ENCODE results near the gene COX7A1.

DNA sequence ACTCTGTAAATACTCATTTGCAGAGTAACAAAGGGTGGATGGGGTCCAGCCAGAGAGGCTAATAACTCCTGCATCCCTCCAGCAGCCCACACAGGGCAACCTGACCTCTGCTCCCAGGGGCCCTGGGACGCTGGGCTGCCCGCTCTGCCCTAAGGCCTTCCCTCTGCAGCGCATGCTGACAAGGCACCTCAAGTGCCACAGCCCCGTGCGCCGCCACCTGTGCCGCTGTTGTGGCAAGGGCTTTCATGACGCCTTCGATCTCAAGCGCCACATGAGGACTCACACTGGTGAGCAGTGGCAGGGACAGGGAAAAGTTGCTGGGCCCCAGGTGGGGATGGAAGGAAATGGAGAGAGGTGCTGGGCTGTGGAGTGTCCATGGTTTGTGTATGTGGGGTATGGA, 39.6 kb downstream of the COX7A1 start:
- TF ChIP-seq, protein P1, sequence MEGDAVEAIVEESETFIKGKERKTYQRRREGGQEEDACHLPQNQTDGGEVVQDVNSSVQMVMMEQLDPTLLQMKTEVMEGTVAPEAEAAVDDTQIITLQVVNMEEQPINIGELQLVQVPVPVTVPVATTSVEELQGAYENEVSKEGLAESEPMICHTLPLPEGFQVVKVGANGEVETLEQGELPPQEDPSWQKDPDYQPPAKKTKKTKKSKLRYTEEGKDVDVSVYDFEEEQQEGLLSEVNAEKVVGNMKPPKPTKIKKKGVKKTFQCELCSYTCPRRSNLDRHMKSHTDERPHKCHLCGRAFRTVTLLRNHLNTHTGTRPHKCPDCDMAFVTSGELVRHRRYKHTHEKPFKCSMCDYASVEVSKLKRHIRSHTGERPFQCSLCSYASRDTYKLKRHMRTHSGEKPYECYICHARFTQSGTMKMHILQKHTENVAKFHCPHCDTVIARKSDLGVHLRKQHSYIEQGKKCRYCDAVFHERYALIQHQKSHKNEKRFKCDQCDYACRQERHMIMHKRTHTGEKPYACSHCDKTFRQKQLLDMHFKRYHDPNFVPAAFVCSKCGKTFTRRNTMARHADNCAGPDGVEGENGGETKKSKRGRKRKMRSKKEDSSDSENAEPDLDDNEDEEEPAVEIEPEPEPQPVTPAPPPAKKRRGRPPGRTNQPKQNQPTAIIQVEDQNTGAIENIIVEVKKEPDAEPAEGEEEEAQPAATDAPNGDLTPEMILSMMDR (IDR thresholded peaks at IDR 0.05) = no peak
- TF ChIP-seq EP300 (IDR thresholded peaks at IDR 0.05) (no peak), POLR2A (IDR thresholded peaks at IDR 0.05) (no peak)
